HG02840 (cell line): ENCODE measurements around the gene PRR33.
"Not testable (repeated sequence)": the region's sequence is repeated elsewhere in the genome, so short reads cannot be mapped to it uniquely, and the experiment has no call there.

ENCODE experiments used
- ATAC-seq: cut with Tn5 transposase; IDR thresholded peaks from one replicate; pipeline ENCODE4 v1.9.1; 2021; ENCODE audit warnings: mild to moderate bottlenecking, moderate library complexity, moderate number of reproducible peaks; ENCODE audit not compliant: unreplicated experiment, low FRiP score

The PRR33 gene

GRCh38 chr11:1878137-1879031 lies 13.3 kb downstream of the PRR33 start:
- ATAC-seq: no peak

- ATAC-seq: no peak
Measured at GRCh38 chr11:1877211-1878136, 14.2 kb downstream of the PRR33 start.

- no peak for ATAC-seq
Measured at GRCh38 chr11:1876361-1877063, 15.2 kb downstream of the PRR33 start.

GRCh38 chr11:1875851-1876301 lies 15.8 kb downstream of the PRR33 start:
- not testable (repeated sequence) for ATAC-seq

- no peak for ATAC-seq
Measured at GRCh38 chr11:1875093-1875850, 16.4 kb downstream of the PRR33 start.

GRCh38 chr11:1874441-1875092 lies 17.1 kb downstream of the PRR33 start:
- not testable (repeated sequence) for ATAC-seq

GRCh38 chr11:1873813-1874150 lies 17.9 kb downstream of the PRR33 start:
- not testable (repeated sequence) for ATAC-seq

GRCh38 chr11:1873048-1873812 lies 18.5 kb downstream of the PRR33 start:
- no peak for ATAC-seq

GRCh38 chr11:1872267-1872985 lies 19.3 kb downstream of the PRR33 start:
- no peak for ATAC-seq

- no peak for ATAC-seq
Measured at GRCh38 chr11:1871531-1871930, 20.2 kb downstream of the PRR33 start.

- no peak for ATAC-seq
Measured at GRCh38 chr11:1870721-1871466, 20.8 kb downstream of the PRR33 start.

GRCh38 chr11:1870326-1870696 lies 21.4 kb downstream of the PRR33 start:
- ATAC-seq: no peak

- no peak for ATAC-seq
Measured at GRCh38 chr11:1869427-1870325, 22.0 kb downstream of the PRR33 start.

- no peak for ATAC-seq
Measured at GRCh38 chr11:1868636-1869291, 22.9 kb downstream of the PRR33 start.

- ATAC-seq: no peak
Measured at GRCh38 chr11:1868056-1868635, 23.5 kb downstream of the PRR33 start.

GRCh38 chr11:1867381-1867780 lies 24.3 kb downstream of the PRR33 start:
- no peak for ATAC-seq
